Activated naive CD4-positive, alpha-beta T cell treated with anti-CD3 and anti-CD28 coated beads, Interleukin-2, amount 50 U/mL, for 72 hours (primary cell): ENCODE data around the gene SLC25A23. TPM values are rescaled to one million over a fixed set of nuclear protein-coding genes. Genes with fewer than 3 reads are reported as not detected.
"Not testable (repeated sequence)": the region's sequence is repeated elsewhere in the genome, so short reads cannot be mapped to it uniquely, and the experiment has no call there.

Source experiments
- ATAC-seq, 2 donors: fragments of 150-1000 bp; cut with Tn5 transposase; 2 replicates each; pipeline ENCODE4 v1.10.0; 2021; ENCODE audit warnings: mild to moderate bottlenecking in 2 of 2, moderate library complexity in 2 of 2
- DNase-seq, 2 donors: peaks; one replicate each; pipeline ENCODE4 v3.0.0; 2021 to 2022; ENCODE audit warnings: low spot score in 2 of 2
- H3K27ac Mint-ChIP-seq, 2 donors: one replicate each; pipeline ENCODE4 v1.8.0; 2022; ENCODE audit warnings: mild to moderate bottlenecking in 2 of 2, mixed read lengths in 2 of 2
- H3K36me3 Mint-ChIP-seq, 2 donors: one replicate each; pipeline ENCODE4 v1.8.0; 2022; ENCODE audit warnings: mixed read lengths in 2 of 2
- H3K9me3 Mint-ChIP-seq, 2 donors: one replicate each; pipeline ENCODE4 v1.8.0; 2022; ENCODE audit warnings: mixed read lengths in 2 of 2
- total RNA-seq, 2 donors: library from RNA; stranded (reverse); gene quantifications; one replicate each; pipeline ENCODE4 v1.2.3, GENCODE V29; 2022

SLC25A23 gene
- total RNA-seq, 2 donors from 2014 or later, result 0.96 to 36.0 TPM

DNA sequence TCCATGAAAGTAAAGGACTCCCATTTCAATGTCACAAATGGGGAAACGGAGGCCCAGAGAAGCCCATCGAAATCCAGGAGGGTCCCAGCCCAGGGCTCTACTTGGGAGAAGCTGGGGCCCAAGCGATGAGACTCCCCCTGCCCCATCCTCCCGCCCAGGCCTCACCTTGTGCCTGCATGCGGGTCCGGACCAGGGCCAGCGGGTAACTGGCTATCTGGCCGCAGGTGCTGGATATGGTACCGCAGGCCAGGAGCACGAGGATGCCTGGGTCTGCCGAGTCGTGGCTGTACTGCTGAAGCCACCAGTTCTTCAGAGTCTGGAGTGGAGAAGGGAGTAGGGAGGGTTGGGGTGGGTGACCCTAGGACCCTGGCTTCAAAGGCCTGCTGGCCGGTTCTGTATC lies 15.6 kb downstream of the SLC25A23 start:
- H3K36me3 Mint-ChIP-seq, result peaks cover 6 to 8% of the 10 kb centered on the region in 2 donors
- no peak for DNase-seq
- H3K27ac Mint-ChIP-seq, result no peak overlapping the region
- peaks cover 0 to 7% of the 10 kb centered on the region in 2 donors for H3K9me3 Mint-ChIP-seq
- ATAC-seq, result no peak

DNA sequence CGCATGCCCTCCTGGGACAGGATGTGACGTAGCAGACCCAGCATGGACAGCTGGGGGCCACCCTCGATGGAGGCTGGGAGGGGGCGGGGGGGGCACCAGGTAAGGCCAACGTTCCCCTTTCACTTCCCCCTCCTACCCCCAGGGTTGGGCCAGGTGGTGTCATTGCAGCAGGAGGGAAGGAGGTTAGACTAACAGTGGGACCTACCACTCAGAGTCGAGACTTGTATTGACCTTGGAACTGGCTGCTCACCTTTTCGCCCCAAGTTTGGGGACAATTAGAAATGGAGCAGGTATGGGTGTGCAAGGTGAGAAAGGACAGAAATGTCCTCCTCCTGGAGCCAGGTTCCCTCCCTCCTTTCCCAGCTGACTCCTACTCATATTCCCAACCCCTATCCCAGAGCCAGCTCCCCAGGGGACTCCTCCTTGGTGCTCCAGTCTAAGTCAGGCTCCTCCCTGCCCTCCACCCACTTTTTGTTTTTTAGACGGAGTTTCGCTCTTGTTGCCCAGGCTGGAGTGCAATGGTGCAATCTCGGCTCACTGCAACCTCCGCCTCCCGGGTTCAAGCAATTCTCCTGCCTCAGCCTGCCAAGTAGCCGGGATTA lies 17.4 kb downstream of the SLC25A23 start:
- Mint-ChIP-seq H3K9me3 (peaks cover 0 to 7% of the 10 kb centered on the region in 2 donors), H3K27ac (no peak overlapping the region), H3K36me3 (peaks cover 6 to 8% of the 10 kb centered on the region in 2 donors)
- no peak for ATAC-seq
- no peak for DNase-seq

DNA sequence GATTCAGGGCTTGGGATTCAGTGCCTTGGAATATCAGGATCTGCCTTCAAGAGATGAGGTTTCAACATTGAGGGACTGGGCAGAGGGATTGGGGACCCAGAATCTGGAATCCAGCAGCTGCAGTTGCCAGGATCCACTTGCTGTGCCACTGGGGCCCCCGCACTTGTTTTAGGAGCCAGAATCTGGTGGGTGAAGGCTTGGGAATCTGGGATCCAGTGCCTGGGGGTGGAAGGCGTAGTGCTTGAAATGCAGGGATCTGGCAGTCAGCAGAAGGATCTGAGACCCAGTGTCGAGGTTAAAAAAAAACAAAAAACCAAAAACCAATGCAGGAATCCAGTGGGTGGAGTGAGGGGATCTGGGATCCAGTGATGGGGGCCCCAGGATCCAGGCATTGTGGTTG lies 18.7 kb downstream of the SLC25A23 start:
- DNase-seq (no peak), ATAC-seq (no peak)
- Mint-ChIP-seq H3K27ac (no peak overlapping the region), H3K9me3 (no peaks in the 10 kb centered on the region), H3K36me3 (no peaks in the 10 kb centered on the region)

DNA sequence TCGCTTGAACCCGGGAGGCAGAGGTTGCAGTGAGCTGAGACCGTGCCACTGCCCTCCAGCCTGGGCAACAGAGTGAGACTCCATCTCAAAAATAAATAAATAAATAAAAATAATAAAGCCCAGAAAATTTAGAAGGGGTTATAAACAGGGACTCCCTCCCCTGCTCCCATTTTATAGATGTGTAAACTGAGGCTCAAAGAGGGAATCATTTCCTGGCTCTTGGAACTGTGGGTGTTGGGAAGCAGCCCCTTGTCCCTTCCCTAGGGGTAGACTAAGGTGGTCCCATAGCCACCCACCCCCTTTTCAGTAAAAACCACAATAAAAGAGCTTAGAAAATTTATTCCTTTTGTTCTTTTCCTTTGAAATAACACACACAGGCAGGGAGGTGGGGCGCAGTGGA lies 19.8 kb downstream of the SLC25A23 start:
- no peaks in the 10 kb centered on the region for H3K9me3 Mint-ChIP-seq
- H3K27ac Mint-ChIP-seq, result no peak overlapping the region
- no peak for DNase-seq
- ATAC-seq, result no peak
- no peaks in the 10 kb centered on the region for H3K36me3 Mint-ChIP-seq

DNA sequence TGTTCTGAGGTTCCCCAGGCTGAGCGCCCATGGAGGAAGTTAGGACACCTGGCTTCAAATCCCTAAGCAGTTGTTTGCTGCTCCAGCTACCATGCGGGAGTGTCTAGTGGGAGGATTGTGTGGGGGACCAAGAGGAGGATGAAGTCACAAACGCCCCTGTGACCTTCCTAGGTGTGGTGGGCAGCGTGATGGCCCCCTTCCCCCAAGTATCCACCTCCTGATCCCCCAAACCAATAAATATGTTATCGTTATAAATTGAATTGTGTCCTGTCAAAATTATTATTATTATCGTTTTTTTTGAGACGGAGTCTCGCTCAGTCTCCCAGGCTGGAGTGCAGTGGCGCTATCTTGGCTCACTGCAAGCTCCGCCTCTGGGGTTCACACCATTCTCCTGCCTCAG lies 25.9 kb downstream of the SLC25A23 start, which contains the start of gene SLC25A41:
SLC25A41 (minus strand) TSS at position 101 of the 400 bp plus-strand sequence; CDS start at position 31, 70 bp downstream.
- Mint-ChIP-seq H3K36me3 (no peaks in the 10 kb centered on the region), H3K27ac (no peak within 1 kb of the TSS), H3K9me3 (no peaks in the 10 kb centered on the region)
- no peak for DNase-seq
- ATAC-seq, result no peak

DNA sequence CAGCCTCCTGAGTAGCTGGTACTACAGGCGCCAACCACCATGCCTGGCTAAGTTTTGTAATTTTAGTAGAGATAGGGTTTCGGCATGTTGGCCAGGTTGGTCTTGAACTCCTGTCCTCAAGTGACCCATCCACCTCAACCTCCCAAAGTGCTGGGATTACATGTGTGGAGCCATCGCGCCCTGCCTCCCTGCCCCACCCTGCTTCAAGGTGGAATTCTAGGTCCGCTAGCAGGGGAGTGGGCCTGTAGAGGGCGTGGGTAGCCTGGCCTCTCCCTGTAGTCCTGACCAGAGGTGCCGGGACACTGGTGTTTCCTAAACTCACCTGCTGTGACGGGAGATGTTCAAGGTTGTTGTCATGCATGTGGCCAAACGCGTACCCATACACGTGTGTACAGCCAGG lies 26.4 kb downstream of the SLC25A23 start:
- ATAC-seq, result no peak
- no peak for DNase-seq
- no peak overlapping the region for H3K27ac Mint-ChIP-seq
- H3K36me3 Mint-ChIP-seq, result no peaks in the 10 kb centered on the region
- no peaks in the 10 kb centered on the region for H3K9me3 Mint-ChIP-seq

DNA sequence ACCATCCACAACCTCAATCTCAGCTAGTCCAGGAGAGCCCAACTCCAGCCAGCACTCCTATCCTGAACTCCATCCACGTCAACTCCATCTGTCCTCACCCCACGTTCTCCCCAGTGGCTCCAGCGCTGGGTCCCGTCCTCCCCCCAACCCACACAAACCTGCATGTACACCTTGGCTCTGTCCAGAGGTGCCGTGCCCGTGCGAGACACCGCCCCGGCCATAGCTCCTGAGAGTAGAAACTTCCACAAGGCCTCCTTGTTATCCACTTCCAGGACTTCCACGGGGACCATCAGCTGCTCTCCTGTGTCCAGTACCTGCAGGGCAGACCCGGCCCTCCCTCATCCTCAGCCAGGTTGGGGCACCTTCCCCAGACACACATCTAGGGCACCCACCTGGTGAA lies 27.7 kb downstream of the SLC25A23 start:
- no peak for ATAC-seq
- Mint-ChIP-seq H3K27ac (no peak overlapping the region), H3K36me3 (no peaks in the 10 kb centered on the region), H3K9me3 (no peaks in the 10 kb centered on the region)
- no peak for DNase-seq

DNA sequence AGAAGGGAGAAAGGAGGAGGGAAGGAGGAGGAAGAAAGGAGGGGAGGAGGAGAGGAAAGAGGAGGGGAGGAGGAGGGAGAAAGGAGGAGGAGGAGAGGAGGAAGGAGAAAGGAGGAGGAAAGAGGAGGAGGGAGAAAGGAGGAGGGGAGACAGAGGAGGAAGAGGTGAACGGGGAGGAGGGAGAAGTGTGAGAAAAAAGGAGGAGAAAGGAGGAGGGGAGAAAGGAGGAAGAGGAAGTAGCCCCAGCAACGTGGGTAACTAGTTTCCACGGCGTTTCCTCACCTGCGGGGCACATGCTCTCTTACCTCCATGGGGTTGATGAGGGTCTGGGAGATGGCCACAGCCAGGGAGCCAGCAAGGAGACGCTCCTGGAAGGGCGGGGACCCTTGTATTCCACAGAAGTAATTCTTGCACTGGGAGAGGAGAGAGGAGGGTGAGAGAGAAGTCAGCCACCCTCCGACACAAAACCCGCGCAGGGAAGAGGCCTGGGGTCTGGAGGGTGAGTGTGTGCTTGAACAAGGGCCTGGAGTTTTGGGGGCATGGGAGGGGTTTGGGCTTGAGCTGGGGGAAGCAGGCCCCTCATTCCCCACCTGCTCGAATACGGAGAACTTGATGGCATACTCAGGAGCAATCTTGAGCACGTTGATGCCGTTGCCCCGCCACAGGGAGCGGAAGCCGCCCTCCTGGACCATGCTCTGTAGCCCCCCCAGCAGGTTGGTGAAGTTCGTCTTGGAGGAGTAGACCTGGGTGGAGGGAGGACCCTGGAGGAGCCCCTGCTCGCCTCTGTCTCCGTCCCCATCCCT lies 30.0 kb downstream of the SLC25A23 start:
- no peak overlapping the region for H3K27ac Mint-ChIP-seq
- H3K36me3 Mint-ChIP-seq, result no peaks in the 10 kb centered on the region
- no peaks in the 10 kb centered on the region for H3K9me3 Mint-ChIP-seq
- no peak for DNase-seq
- ATAC-seq, result no peak

DNA sequence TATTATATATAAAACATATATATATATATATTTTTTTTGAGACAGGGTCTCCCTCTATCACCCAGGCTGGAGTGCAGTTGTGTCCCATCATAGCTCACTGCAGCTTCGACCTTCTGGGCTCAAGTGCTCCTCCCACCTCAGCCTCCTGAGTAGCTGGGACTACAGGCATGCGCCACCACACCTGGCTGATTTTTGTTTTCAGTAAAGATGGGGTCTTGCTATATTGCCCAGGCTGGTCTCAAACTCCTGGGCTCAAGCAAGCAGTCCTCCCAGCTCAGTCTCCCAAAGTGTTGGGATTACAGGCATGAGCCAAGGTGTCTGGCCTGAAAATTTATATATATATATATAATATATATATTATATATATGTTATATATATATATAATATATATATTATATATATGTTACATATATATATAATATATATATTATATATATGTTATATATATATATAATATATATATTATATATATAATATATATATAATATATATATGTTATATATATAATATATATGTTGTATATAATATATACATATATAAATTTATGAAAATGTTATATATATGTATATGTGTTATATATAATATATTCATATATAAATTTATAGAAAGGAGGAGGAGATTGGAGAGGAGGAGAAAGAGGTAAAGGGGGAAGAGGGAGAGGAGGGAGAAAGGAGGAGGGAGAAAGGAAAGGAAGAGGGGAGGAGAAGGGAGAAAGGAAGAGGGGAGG lies 30.7 kb downstream of the SLC25A23 start:
- DNase-seq, ATAC-seq, H3K9me3 Mint-ChIP-seq, H3K36me3 Mint-ChIP-seq, H3K27ac Mint-ChIP-seq: not testable (repeated sequence)

DNA sequence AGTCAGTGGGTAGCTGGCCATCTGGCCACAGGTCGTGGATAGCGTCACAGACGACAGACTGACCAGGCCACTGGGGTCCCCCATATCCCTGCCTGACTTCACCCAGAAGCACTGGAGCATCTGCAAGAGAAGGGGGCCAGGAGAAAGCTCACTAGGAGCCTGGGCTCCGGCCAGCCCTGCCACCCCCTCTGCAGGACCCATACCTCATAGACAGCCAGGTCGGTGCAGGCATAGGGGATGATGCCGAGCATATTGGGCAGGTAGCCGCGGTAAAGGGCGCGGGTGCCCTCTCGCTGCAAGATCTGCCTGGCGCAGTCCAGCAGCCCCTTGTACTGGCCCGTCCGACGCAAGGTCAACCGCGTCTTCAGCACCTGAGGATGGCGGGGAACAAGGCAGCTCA lies 32.5 kb downstream of the SLC25A23 start:
- no peak for ATAC-seq
- DNase-seq, result no peak

DNA sequence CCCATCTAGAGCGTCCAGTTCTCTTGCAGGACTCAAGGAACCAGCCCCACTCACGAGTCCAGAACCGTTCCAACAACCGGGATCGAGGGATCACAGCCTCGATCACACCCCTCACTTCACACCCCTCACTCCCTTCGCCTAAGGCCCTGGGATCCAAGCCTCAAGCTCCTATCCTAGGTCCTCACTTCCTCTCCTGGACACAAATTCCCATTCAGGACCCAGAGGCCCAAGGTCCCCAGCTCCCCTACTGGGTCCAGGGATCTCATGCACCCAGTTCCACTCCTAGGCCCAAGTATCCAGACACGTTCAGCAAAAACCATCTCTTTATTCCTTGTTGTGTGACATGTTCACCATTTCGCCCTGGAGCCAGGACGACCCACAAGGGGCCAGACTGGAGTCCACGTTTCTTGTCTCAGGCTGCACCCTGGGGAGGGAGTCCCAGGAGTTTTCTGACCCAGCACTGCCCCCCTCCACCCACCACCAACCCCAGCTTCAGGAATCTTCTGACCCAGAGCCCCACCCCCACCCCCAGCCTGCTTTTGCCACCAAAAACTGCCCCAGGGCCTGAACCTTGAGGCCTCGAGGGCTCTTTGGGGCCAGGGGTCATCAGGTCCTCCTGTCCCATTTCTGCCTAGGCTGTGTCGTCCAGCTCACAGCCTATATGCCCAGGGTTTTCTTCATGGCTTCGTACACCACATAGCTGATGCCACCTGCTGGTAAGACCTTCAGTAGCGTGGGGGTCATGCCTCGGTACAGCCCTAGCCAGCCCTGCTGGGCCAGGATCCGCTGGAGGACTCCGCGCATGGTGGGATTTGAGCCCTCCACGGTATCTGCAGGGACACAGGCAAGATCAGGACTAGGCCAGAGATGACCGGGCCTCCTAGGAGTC lies 33.6 kb downstream of the SLC25A23 start:
- ATAC-seq, result no peak
- peak overlapping the region; percentile 95 to 97 for H3K27ac Mint-ChIP-seq
- peaks cover 12 to 17% of the 10 kb centered on the region in 2 donors for H3K36me3 Mint-ChIP-seq

More for the DNA sequence above, 32.5 kb downstream of the SLC25A23 start:
- H3K9me3 Mint-ChIP-seq, result no peaks in the 10 kb centered on the region
- H3K36me3 Mint-ChIP-seq, result peaks cover 12 to 15% of the 10 kb centered on the region in 2 donors
- H3K27ac Mint-ChIP-seq, result no peak overlapping the region

DNA sequence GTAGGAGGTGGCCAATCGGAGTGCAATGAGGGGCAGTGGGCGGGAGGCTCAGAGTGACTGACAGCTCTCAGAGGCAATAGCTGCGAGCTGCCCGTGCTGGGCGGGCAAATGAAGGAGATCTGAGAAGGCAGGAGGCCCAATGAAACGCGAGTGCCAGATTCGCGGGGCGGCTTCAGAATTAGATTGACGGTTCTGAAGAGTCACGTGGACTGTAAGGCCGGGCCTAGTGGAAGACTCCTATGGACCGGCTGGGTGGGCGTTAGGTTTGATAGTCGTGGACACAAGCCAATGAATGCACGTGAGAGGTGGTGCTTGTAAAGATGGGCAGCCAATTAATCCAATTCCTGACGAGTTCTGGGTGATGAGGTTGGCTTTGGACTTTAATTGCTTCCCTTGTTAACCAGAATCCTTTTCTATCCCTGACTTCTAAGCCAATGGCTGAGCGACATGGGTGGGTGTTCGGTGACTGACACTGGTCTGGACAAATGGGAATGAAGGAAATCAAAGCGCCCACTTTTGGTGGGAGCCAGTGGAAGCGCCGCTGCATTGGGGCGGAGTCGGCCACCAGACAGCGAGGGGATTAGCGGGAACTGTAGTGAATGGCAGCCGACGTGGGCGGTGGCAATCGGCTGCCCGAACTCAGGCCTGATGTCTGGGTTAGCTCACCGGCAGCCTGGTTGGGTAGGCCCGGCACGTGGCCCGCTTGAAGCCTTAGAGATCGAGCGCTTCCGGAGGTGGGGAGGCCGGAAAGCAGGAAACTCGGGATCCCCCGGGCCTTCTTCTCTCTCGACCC lies 34.5 kb downstream of the SLC25A23 start:
- Mint-ChIP-seq H3K27ac (peak overlapping the region; percentile 95 to 97), H3K9me3 (no peaks in the 10 kb centered on the region), H3K36me3 (peaks cover 12 to 17% of the 10 kb centered on the region in 2 donors)
- DNase-seq (peak; percentile 95 to 100), ATAC-seq (peak; percentile 89 to 90)

More for the DNA sequence above, 33.6 kb downstream of the SLC25A23 start:
- H3K9me3 Mint-ChIP-seq, result no peaks in the 10 kb centered on the region
- no peak for DNase-seq

DNA sequence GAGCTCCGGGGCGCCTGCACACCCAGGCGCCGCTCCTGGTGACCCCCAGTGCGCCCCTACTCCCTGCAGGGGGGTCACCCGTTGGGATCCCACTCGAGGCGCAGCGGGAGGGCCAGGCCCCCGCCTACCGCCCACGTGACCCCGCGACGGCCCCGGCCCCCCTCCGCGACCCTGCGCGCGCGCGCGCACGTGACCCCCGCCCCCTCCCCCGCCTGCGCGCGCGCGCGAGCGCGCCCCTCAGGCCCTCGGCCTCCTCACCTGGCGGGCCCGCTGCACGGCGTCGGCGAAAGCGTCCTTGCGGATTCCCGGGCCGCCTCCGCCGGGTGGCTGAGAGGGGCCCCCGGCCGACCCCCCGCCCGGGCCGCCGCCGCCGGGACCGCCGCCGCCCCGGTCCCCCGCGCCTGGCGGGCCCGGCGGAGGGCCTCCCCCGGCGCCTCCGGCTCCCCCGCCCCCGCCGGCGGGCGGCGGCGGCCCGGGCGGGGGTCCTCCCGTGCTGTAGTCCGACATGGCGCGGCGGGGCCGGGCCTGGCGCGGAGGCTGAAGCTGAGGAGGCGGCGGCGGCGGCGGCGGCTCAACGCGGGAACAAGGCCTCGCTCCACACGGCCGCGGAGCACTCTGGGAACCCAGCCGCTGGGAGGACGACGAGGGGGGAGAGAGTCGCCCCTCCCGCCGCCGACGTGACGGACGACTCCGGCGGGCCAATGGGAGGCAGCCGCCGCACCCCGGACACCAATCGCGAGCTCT lies 35.2 kb downstream of the SLC25A23 start, which contains the start of gene KHSRP:
KHSRP (minus strand) TSS at position 617 of the 744 bp plus-strand sequence; CDS start at position 507, 110 bp downstream.
- ATAC-seq (no peak), DNase-seq (peak in 1 of 2 donors; percentile 25)
- Mint-ChIP-seq H3K9me3 (no peaks in the 10 kb centered on the region), H3K27ac (peak within 1 kb of the TSS; percentile 95 to 97), H3K36me3 (peaks cover 12 to 17% of the 10 kb centered on the region in 2 donors)

DNA sequence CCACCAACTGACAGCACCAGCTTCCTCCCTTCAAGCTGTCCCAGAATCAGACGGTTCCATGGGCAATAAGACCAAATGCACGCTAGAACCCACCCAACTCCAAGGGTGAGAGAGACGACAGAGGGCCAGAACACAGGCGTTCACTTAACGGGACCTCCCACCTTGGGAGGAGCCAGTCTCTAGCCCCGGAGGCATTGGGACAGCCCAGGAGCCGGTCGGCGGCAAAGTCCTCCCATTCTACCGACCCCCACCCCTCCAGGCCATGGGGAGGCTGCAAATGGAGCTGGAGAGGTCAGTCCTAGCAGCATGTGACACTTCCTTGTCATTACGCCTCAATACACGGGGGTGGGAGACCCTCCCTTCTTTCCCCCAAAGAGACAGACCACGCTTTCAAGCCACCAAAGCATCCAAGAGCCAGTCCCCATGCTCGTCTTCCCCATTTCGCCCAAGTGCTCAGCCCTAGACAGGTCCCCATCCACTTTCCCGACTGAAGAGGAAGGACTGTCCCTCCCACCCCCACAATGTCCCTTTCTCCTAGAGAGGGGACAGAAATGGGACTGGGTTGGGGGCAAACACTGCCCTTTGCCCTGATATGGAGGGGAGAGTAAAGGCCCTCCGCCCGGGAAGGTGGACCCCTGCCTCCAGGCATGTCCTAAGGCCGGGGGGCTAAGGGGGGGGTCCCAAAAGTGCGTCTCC lies 35.9 kb downstream of the SLC25A23 start:
- Mint-ChIP-seq H3K9me3 (no peaks in the 10 kb centered on the region), H3K36me3 (peaks cover 12 to 23% of the 10 kb centered on the region in 2 donors), H3K27ac (peak overlapping the region; percentile 83 to 96)
- DNase-seq, result peak in 1 of 2 donors; percentile 51
- ATAC-seq, result no peak
